Neural progenitor cell (in vitro differentiated cells): ENCODE measurements around the gene SELENOO. TPM values are rescaled to one million over a fixed set of nuclear protein-coding genes. Genes with fewer than 3 reads are reported as not detected.

ENCODE experiments used
- DNase-seq: peaks from one replicate; pipeline ENCODE4 v3.0.0-alpha.2; 2016; ENCODE audit warnings: low spot score
- H2AFZ ChIP-seq: fragments of 200-600 bp; sonication (generic); replicated peaks from 2 replicates; pipeline ENCODE4 v1.6.1; 2016; ENCODE audit warnings: antibody characterized with exemption
- H3F3A ChIP-seq: fragments of 200-600 bp; sonication (generic); 2 replicates; pipeline ENCODE4 v1.6.1; 2016; ENCODE audit warnings: antibody characterized with exemption, low read depth
- H3K27ac ChIP-seq: fragments of 200-600 bp; sonication (generic); 2 replicates; pipeline ENCODE4 v1.5.1; 2016; ENCODE audit warnings: mild to moderate bottlenecking
- H3K27me3 ChIP-seq: fragments of 200-600 bp; sonication (generic); 2 replicates; pipeline ENCODE4 v1.6.1; 2016; ENCODE audit warnings: mild to moderate bottlenecking, moderate library complexity
- H3K36me3 ChIP-seq: fragments of 200-600 bp; sonication (generic); 2 replicates; pipeline ENCODE4 v1.5.1; 2016
- H3K4me1 ChIP-seq: fragments of 200-600 bp; sonication (generic); 2 replicates; pipeline ENCODE4 v1.6.1; 2016; ENCODE audit warnings: mixed run types
- H3K4me2 ChIP-seq: fragments of 200-600 bp; sonication (generic); 2 replicates; pipeline ENCODE4 v1.6.1; 2016
- H3K4me3 ChIP-seq: fragments of 200-600 bp; sonication (generic); 2 replicates; pipeline ENCODE4 v1.5.1; 2016
- H3K79me2 ChIP-seq: fragments of 200-600 bp; sonication (generic); 2 replicates; pipeline ENCODE4 v1.6.1; 2016; ENCODE audit warnings: low read depth
- H3K9ac ChIP-seq: fragments of 200-600 bp; sonication (generic); 2 replicates; pipeline ENCODE4 v1.6.1; 2016
- H3K9me3 ChIP-seq: fragments of 200-600 bp; sonication (generic); 2 replicates; pipeline ENCODE4 v1.5.1; 2016; ENCODE audit warnings: low read depth
- H4K20me1 ChIP-seq: fragments of 200-600 bp; sonication (generic); 2 replicates; pipeline ENCODE4 v1.6.1; 2016; ENCODE audit warnings: low read depth
- H3K27ac Mint-ChIP-seq: 3 replicates; pipeline ENCODE4 v1.8.0; 2021; ENCODE audit warnings: mixed read lengths
- H3K27me3 Mint-ChIP-seq: 2 replicates; pipeline ENCODE4 v1.8.0; 2022; ENCODE audit warnings: low read depth, mild to moderate bottlenecking, inconsistent platforms, moderate library complexity, mixed read lengths; ENCODE audit not compliant: insufficient read depth
- H3K36me3 Mint-ChIP-seq: 3 replicates; pipeline ENCODE4 v1.8.0; 2021; ENCODE audit warnings: mixed read lengths
- H3K4me1 Mint-ChIP-seq: 3 replicates; pipeline ENCODE4 v1.8.0; 2021; ENCODE audit warnings: mixed read lengths
- H3K4me3 Mint-ChIP-seq: 3 replicates; pipeline ENCODE4 v1.8.0; 2021; ENCODE audit warnings: mild to moderate bottlenecking, moderate library complexity, mixed read lengths
- H3K9me3 Mint-ChIP-seq: 3 replicates; pipeline ENCODE4 v1.8.0; 2020; ENCODE audit warnings: mixed read lengths
- CTCF ChIP-seq: fragments of 200-600 bp; sonication (generic); IDR thresholded peaks from 2 replicates; pipeline ENCODE4 v1.5.1; 2017; ENCODE audit warnings: antibody characterized with exemption, mild to moderate bottlenecking
- EZH2 ChIP-seq: fragments of 200-600 bp; sonication (generic); IDR thresholded peaks from 2 replicates; pipeline ENCODE4 v1.6.1; 2017; ENCODE audit warnings: antibody characterized with exemption, mild to moderate bottlenecking, moderate library complexity
- EZH2phosphoT487 ChIP-seq: fragments of 200-600 bp; sonication (generic); IDR thresholded peaks from 2 replicates; pipeline ENCODE4 v1.6.1; 2017; ENCODE audit warnings: antibody characterized with exemption
- total RNA-seq: library from RNA; depleted of rRNA; stranded (reverse); fragments of >200 nt; gene quantifications from 2 replicates; pipeline ENCODE4 v1.2.3, GENCODE V29; 2015; ENCODE audit warnings: low replicate concordance

Gene SELENOO
- total RNA-seq, 1 donor from 2014 or later, result 7.6 TPM

- Histone ChIP-seq H3K27me3 (no peaks in the 10 kb centered on the region), H3F3A (peaks cover 4% of the 10 kb centered on the region), H3K4me1 (no peaks in the 10 kb centered on the region), H3K4me2 (no peak overlapping the region), H3K27ac (no peak overlapping the region), H2AFZ (no peak overlapping the region), H3K79me2 (peaks cover 13% of the 10 kb centered on the region), H3K9ac (no peak overlapping the region), H4K20me1 (no peaks in the 10 kb centered on the region), H3K9me3 (no peaks in the 10 kb centered on the region), H3K4me3 (no peak overlapping the region), H3K36me3 (no peaks in the 10 kb centered on the region)
- Mint-ChIP-seq H3K9me3 (no peaks in the 10 kb centered on the region), H3K27ac (no peak overlapping the region), H3K27me3 (peaks cover 2% of the 10 kb centered on the region), H3K36me3 (peaks cover 25% of the 10 kb centered on the region), H3K4me1 (no peaks in the 10 kb centered on the region), H3K4me3 (no peak overlapping the region)
- TF ChIP-seq EZH2phosphoT487 (no peak), EZH2 (no peak), CTCF (no peak)
- no peak for DNase-seq
Measured at GRCh38 chr22:50216055-50216683, 15.4 kb downstream of the SELENOO start.

- no peaks in the 10 kb centered on the region for H3K4me1 Mint-ChIP-seq
- no peak for TF ChIP-seq EZH2phosphoT487
- no peak for TF ChIP-seq CTCF
- TF ChIP-seq EZH2, result no peak
- H3K27ac Mint-ChIP-seq, result no peak overlapping the region
- H3K27me3 Mint-ChIP-seq, result peaks cover 2% of the 10 kb centered on the region
- H4K20me1 ChIP-seq, result no peaks in the 10 kb centered on the region
- no peak overlapping the region for H3K4me3 ChIP-seq
- H3K79me2 ChIP-seq, result peaks cover 13% of the 10 kb centered on the region
- H3K4me2 ChIP-seq, result no peak overlapping the region
- no peak overlapping the region for H3K27ac ChIP-seq
- no peak overlapping the region for H3K9ac ChIP-seq
- no peaks in the 10 kb centered on the region for H3K9me3 ChIP-seq
- no peaks in the 10 kb centered on the region for H3K9me3 Mint-ChIP-seq
- no peaks in the 10 kb centered on the region for H3K4me1 ChIP-seq
- H3F3A ChIP-seq, result peaks cover 4% of the 10 kb centered on the region
- no peak overlapping the region for H3K4me3 Mint-ChIP-seq
- no peak for DNase-seq
- H3K27me3 ChIP-seq, result no peaks in the 10 kb centered on the region
- peaks cover 22% of the 10 kb centered on the region for H3K36me3 Mint-ChIP-seq
- no peak overlapping the region for H2AFZ ChIP-seq
- no peaks in the 10 kb centered on the region for H3K36me3 ChIP-seq
Measured at GRCh38 chr22:50216684-50217520, 16.1 kb downstream of the SELENOO start.

- no peak overlapping the region for H3K4me2 ChIP-seq
- no peaks in the 10 kb centered on the region for H3K36me3 ChIP-seq
- no peak overlapping the region for H3K9ac ChIP-seq
- TF ChIP-seq CTCF (no peak), EZH2phosphoT487 (no peak), EZH2 (no peak)
- no peaks in the 10 kb centered on the region for H3K9me3 Mint-ChIP-seq
- peaks cover 4% of the 10 kb centered on the region for H3F3A ChIP-seq
- no peaks in the 10 kb centered on the region for H3K27me3 ChIP-seq
- H3K4me3 Mint-ChIP-seq, result no peak overlapping the region
- H3K27me3 Mint-ChIP-seq, result peaks cover 2% of the 10 kb centered on the region
- H3K79me2 ChIP-seq, result peaks cover 13% of the 10 kb centered on the region
- H4K20me1 ChIP-seq, result no peaks in the 10 kb centered on the region
- no peak for DNase-seq
- H3K27ac ChIP-seq, result no peak overlapping the region
- no peak overlapping the region for H3K27ac Mint-ChIP-seq
- H3K9me3 ChIP-seq, result no peaks in the 10 kb centered on the region
- H3K4me1 Mint-ChIP-seq, result no peaks in the 10 kb centered on the region
- no peaks in the 10 kb centered on the region for H3K4me1 ChIP-seq
- no peak overlapping the region for H2AFZ ChIP-seq
- no peak overlapping the region for H3K4me3 ChIP-seq
- peaks cover 20% of the 10 kb centered on the region for H3K36me3 Mint-ChIP-seq
Measured at GRCh38 chr22:50217543-50218152, 16.8 kb downstream of the SELENOO start.
